Measurements from ENCODE around the gene ETV4. TPM values are rescaled to one million over a fixed set of nuclear protein-coding genes. Genes with fewer than 3 reads are reported as not detected.
A peak's percentile ranks its signal among the peaks of the same experiment; 100 is the strongest.

ETV4 gene
- total and polyA plus RNA-seq, 2 experiments from 2014 or later: 2.8 to 3.5 TPM

DNA sequence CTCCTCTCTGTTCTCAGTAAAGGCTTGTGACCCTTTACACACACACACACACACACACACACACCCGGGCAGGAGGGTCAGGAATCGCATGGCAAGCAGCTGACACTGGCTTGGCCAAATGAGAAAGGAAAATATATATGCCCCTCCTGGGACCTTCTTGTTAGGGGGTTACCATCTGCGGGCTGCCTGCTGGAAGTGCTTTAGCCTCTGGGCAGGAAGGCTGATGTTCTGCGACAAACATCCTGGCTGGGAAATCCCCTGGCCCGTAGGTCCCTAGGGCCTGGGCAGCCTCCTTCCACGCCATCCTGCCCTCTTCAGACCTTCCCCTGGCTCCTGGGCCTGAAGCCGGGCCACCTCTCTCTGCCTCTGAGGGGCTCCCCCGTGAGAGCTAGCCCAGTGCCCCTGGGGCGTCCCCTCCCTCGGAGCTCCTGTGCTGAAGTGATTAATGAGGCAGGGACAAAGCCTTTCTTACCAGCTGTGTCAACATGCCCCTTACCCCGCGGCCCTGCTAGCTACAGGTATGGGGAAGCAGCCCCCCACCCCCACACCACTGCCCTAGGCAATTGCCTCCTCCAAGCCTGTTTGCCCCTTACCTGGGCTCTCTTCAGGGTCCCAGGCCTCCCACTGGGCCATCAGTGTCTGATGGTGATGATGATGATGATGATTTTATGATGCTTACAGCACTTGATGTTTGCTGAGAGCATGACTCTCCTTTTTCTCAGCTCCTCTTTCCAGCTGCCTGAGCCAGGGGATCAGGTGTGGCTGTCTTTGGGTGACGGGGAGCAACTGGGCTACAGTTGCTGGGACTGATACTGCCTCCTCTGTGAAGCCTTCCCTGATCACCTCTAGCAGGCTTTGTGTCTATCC lies 32.8 kb upstream of the ETV4 start:
- no peak overlapping the region for H3K27ac ChIP-seq

DNA sequence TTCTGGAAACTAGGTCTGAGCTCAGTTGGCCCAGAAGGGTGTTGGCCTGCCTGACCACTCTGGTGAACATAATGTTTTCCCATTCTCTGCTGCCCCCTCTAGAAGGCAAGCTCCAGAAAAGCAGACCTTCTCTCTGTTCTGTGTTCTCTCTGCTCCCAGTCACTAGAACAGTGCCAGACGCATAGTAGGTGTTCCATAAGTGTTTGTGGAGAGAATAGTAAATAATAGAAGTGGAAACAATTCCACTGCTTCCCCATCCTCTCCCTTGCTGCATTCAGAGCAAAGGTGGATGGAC lies 32.2 kb upstream of the ETV4 start:
- Histone ChIP-seq H3K9ac (no peak overlapping the region), H3K4me2 (ENCODE audit: unreplicated experiment) (no peak overlapping the region), H3K36me3 (ENCODE audit: low read depth) (no peaks in the 10 kb centered on the region), H3K9me3 (ENCODE audit: low read depth) (no peaks in the 10 kb centered on the region), H4K20me1 (ENCODE audit: insufficient read depth) (no peaks in the 10 kb centered on the region), H3K27ac (no peak overlapping the region), H3K9me2 (ENCODE audit: insufficient read depth) (no peaks in the 10 kb centered on the region), H3K4me1 (ENCODE audit: insufficient read depth) (peaks cover 23% of the 10 kb centered on the region), H2AFZ (no peak overlapping the region), H3F3A (ENCODE audit: insufficient read depth) (0 out of 2 replicates have a peak, but pooled peaks cover 6% of the 10 kb centered on the region), H3K4me3 (no peak overlapping the region), H3K79me2 (ENCODE audit: insufficient read depth) (no peaks in the 10 kb centered on the region), H3K27me3 (replicated peaks; ENCODE audit: insufficient read depth) (no peaks in the 10 kb centered on the region)
- DNase-seq: no peak
- in situ Hi-C loops (cut with MboI): loop anchor here (5.0 kb wide), 1 partner anchor 94 kb away; no protein-coding TSS in a partner anchor
- 87 to 90% methylated on average over 1 of the region's 1 CpG for WGBS, 2 experiments (ENCODE audit: low coverage in 1 of 2, low lambda C conversion rate in 2 of 2, missing lambda C conversion rate in 2 of 2)
- TF ChIP-seq EZH2 (IDR thresholded peaks at IDR 0.05; ENCODE audit: insufficient read depth, poor library complexity, severe bottlenecking): no peak
- no peak for TF ChIP-seq EZH2phosphoT487 (IDR thresholded peaks at IDR 0.05; ENCODE audit: insufficient read depth, low read depth)

More for the DNA sequence above, 32.8 kb upstream of the ETV4 start:
- in situ Hi-C loops (cut with MboI): loop anchor here (5.0 kb wide), 1 partner anchor 93 kb away; no protein-coding TSS in a partner anchor
- Histone ChIP-seq H2AFZ (no peak overlapping the region; the same call in 1 of the 2 replicates), H3K36me3 (ENCODE audit: low read depth) (no peaks in the 10 kb centered on the region), H4K20me1 (ENCODE audit: insufficient read depth) (no peaks in the 10 kb centered on the region), H3K4me1 (ENCODE audit: insufficient read depth) (peaks cover 23% of the 10 kb centered on the region), H3K79me2 (ENCODE audit: insufficient read depth) (no peaks in the 10 kb centered on the region), H3K27me3 (replicated peaks; ENCODE audit: insufficient read depth) (no peaks in the 10 kb centered on the region), H3K9me2 (ENCODE audit: insufficient read depth) (no peaks in the 10 kb centered on the region), H3K9ac (0 out of 2 replicates have a peak overlapping the region, but pooled peaks have one; percentile 1), H3K4me3 (no peak overlapping the region), H3K9me3 (ENCODE audit: low read depth) (no peaks in the 10 kb centered on the region), H3K4me2 (ENCODE audit: unreplicated experiment) (peak overlapping the region; percentile 23), H3F3A (ENCODE audit: insufficient read depth) (0 out of 2 replicates have a peak, but pooled peaks cover 6% of the 10 kb centered on the region)
- TF ChIP-seq EZH2phosphoT487 (IDR thresholded peaks at IDR 0.05; ENCODE audit: insufficient read depth, low read depth) (no peak), EZH2 (IDR thresholded peaks at IDR 0.05; ENCODE audit: insufficient read depth, poor library complexity, severe bottlenecking) (no peak)
- DNase-seq: peak; percentile 62
- 32 to 37% methylated on average over 13 of the region's 13 CpGs for WGBS, 2 experiments (ENCODE audit: low coverage in 1 of 2, low lambda C conversion rate in 2 of 2, missing lambda C conversion rate in 2 of 2)

DNA sequence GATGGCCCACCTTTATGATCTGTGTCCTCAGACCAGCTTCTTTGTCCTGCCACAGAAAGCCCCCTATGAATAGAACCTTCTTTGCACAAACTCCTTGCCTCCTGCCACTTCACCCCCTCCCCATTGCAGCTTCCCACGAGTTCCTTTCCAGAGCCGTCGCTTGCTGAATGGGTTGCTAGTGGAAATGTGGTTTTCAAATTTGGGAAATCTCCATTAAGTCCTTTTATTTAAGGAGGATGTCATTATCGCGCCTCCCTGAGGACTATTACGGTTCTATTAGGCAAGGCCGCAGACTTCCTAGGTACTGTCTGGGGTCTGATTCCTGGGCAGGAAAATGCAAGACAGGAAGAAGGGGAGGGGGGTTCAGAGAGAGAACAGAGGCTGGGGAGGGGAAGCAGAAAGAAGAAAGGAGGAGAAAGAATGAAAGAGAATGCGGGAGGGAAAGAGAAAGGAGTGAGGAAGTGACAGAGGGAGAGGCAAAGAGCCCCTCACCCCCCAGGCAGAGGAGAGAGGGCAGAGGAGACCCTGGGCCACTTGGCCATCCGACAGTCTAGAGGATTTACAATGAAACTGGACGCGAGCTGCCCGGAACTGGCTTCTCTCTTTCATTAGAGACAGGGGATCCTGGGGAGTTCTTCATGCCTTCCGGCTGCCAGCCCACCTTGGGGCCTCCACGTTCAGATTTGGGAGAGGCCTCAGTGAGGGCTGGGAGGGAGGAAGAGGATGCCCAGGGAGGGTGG lies 31.7 kb upstream of the ETV4 start:
- in situ Hi-C loops (cut with MboI): loop anchor here (5.0 kb wide), 1 partner anchor 94 kb away; no protein-coding TSS in a partner anchor
- WGBS, 2 experiments (ENCODE audit: low coverage in 1 of 2, low lambda C conversion rate in 2 of 2, missing lambda C conversion rate in 2 of 2): 93 to 95% methylated on average over 12 to 14 of the region's 14 CpGs
- Histone ChIP-seq H3K4me2 (ENCODE audit: unreplicated experiment) (no peak overlapping the region), H3K9ac (no peak overlapping the region), H3F3A (ENCODE audit: insufficient read depth) (0 out of 2 replicates have a peak, but pooled peaks cover 6% of the 10 kb centered on the region), H4K20me1 (ENCODE audit: insufficient read depth) (no peaks in the 10 kb centered on the region), H3K27ac (no peak overlapping the region), H3K79me2 (ENCODE audit: insufficient read depth) (no peaks in the 10 kb centered on the region), H2AFZ (no peak overlapping the region), H3K27me3 (replicated peaks; ENCODE audit: insufficient read depth) (no peaks in the 10 kb centered on the region), H3K36me3 (ENCODE audit: low read depth) (no peaks in the 10 kb centered on the region), H3K4me3 (no peak overlapping the region), H3K9me2 (ENCODE audit: insufficient read depth) (no peaks in the 10 kb centered on the region), H3K4me1 (ENCODE audit: insufficient read depth) (peaks cover 23% of the 10 kb centered on the region), H3K9me3 (ENCODE audit: low read depth) (no peaks in the 10 kb centered on the region)
- DNase-seq: no peak
- TF ChIP-seq EZH2phosphoT487 (IDR thresholded peaks at IDR 0.05; ENCODE audit: insufficient read depth, low read depth) (no peak), EZH2 (IDR thresholded peaks at IDR 0.05; ENCODE audit: insufficient read depth, poor library complexity, severe bottlenecking) (no peak)

DNA sequence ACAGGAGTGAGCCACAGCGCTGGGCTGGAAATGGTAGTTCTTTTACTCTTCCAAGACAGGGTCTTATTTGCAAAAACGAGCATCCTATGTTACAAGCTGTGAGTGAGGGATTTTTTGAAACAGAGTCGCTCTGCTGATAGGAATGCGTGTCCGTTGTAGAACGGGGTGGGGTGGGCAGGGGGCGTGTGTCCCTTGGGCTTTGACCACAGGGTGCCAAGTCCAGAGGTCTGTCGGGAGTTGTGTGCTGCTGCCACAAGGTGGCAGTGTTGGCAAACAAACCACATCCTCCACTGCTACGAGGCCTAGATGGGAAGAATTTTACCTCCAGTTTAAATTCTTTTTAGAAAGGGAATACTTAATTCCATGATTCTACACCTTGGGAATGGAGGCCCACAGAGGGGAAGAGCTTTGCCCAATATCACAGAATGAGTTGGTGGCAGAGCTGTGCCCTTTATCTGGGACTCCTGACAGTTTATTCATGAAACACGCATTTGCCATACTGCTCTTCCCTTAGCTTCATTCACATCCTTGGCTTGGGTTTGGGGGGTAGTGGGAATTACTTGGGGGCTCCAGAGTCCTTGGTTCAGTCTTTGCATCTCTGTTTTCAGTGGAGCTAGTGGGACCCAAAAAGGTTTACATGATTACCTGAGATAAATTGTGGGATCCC lies 30.6 kb upstream of the ETV4 start:
- in situ Hi-C loops (cut with MboI): loop anchor here (5.0 kb wide), 1 partner anchor 96 kb away; no protein-coding TSS in a partner anchor
- H3K4me3 ChIP-seq: no peak overlapping the region
- WGBS, 2 experiments (ENCODE audit: low coverage in 1 of 2, low lambda C conversion rate in 2 of 2, missing lambda C conversion rate in 2 of 2): 17% methylated on average over 10 of the region's 10 CpGs
- H3K27me3 ChIP-seq (replicated peaks; ENCODE audit: insufficient read depth): no peaks in the 10 kb centered on the region
- no peaks in the 10 kb centered on the region for H3K9me2 ChIP-seq (ENCODE audit: insufficient read depth)
- H3F3A ChIP-seq (ENCODE audit: insufficient read depth): 0 out of 2 replicates have a peak, but pooled peaks cover 6% of the 10 kb centered on the region
- no peak overlapping the region for H3K9ac ChIP-seq
- H3K4me2 ChIP-seq (ENCODE audit: unreplicated experiment): no peak overlapping the region
- H2AFZ ChIP-seq: no peak overlapping the region
- peak; percentile 69 for DNase-seq
- H3K27ac ChIP-seq: no peak overlapping the region
- H4K20me1 ChIP-seq (ENCODE audit: insufficient read depth): no peaks in the 10 kb centered on the region
- H3K36me3 ChIP-seq (ENCODE audit: low read depth): no peaks in the 10 kb centered on the region
- H3K79me2 ChIP-seq (ENCODE audit: insufficient read depth): no peaks in the 10 kb centered on the region
- H3K4me1 ChIP-seq (ENCODE audit: insufficient read depth): peaks cover 23% of the 10 kb centered on the region
- no peak for TF ChIP-seq EZH2phosphoT487 (IDR thresholded peaks at IDR 0.05; ENCODE audit: insufficient read depth, low read depth)
- no peak for TF ChIP-seq EZH2 (IDR thresholded peaks at IDR 0.05; ENCODE audit: insufficient read depth, poor library complexity, severe bottlenecking)
- H3K9me3 ChIP-seq (ENCODE audit: low read depth): no peaks in the 10 kb centered on the region
